Osteoblast (primary cell): ENCODE measurements around the gene PARD3. TPM values are rescaled to one million over a fixed set of nuclear protein-coding genes. Genes with fewer than 3 reads are reported as not detected.

Experiments
- DNase-seq: peaks from one replicate; pipeline ENCODE4 v3.0.0; 2011; ENCODE audit warnings: low spot score, mixed read lengths; ENCODE audit not compliant: insufficient read length; ENCODE audit errors: missing footprints
- H2AFZ ChIP-seq: 2 replicates; pipeline ENCODE4 v1.6.0; 2011; ENCODE audit warnings: mild to moderate bottlenecking, low read length
- H3K27ac ChIP-seq: 2 replicates; pipeline ENCODE4 v1.5.1; 2011; ENCODE audit warnings: mild to moderate bottlenecking, low read depth, low read length, moderate library complexity
- H3K27me3 ChIP-seq: 2 replicates; pipeline ENCODE4 v1.6.0; 2012; ENCODE audit warnings: mild to moderate bottlenecking, control low read depth, inconsistent platforms, low read length, moderate library complexity; ENCODE audit not compliant: insufficient read depth
- H3K36me3 ChIP-seq: 2 replicates; pipeline ENCODE4 v1.5.1; 2011; ENCODE audit warnings: mild to moderate bottlenecking, low read length, control low read depth, moderate library complexity; ENCODE audit not compliant: insufficient read depth
- H3K4me1 ChIP-seq: 2 replicates; pipeline ENCODE4 v1.5.1; 2011; ENCODE audit warnings: mild to moderate bottlenecking, low read length, control low read depth, moderate library complexity; ENCODE audit not compliant: insufficient read depth
- H3K4me2 ChIP-seq: 2 replicates; pipeline ENCODE4 v1.6.0; 2011; ENCODE audit warnings: mild to moderate bottlenecking, low read length; ENCODE audit not compliant: insufficient read depth
- H3K4me3 ChIP-seq: fragments of 200-600 bp; sonication (generic); 3 replicates; pipeline ENCODE4 v1.5.1; 2012; ENCODE audit warnings: mild to moderate bottlenecking, low read length, inconsistent platforms; ENCODE audit not compliant: insufficient read depth
- H3K79me2 ChIP-seq: 2 replicates; pipeline ENCODE4 v1.6.0; 2012; ENCODE audit warnings: mild to moderate bottlenecking, low read length, control low read depth, inconsistent platforms; ENCODE audit not compliant: insufficient read depth
- H3K9me3 ChIP-seq: 2 replicates; pipeline ENCODE4 v1.5.1; 2011; ENCODE audit warnings: low read depth, low read length, control low read depth
- H4K20me1 ChIP-seq: 2 replicates; pipeline ENCODE4 v1.6.0; 2012; ENCODE audit warnings: mild to moderate bottlenecking, low read length, control low read depth; ENCODE audit not compliant: insufficient read depth
- CTCF ChIP-seq: IDR thresholded peaks from 2 replicates; pipeline ENCODE4 v1.5.1; 2011; ENCODE audit warnings: mild to moderate bottlenecking, low read depth, low read length, moderate library complexity; ENCODE audit errors: extremely low read depth
- total RNA-seq: library from RNA; depleted of rRNA; stranded (reverse); fragments of >200 nt; gene quantifications from 2 replicates; pipeline ENCODE4 v1.2.3, GENCODE V29; 2012

The PARD3 gene
- total RNA-seq, 1 donor: 71.7 TPM

- H4K20me1 ChIP-seq: no peaks in the 10 kb centered on the region
- no peak overlapping the region for H3K27ac ChIP-seq
- no peaks in the 10 kb centered on the region for H3K36me3 ChIP-seq
- no peaks in the 10 kb centered on the region for H3K27me3 ChIP-seq
- no peak for TF ChIP-seq CTCF
- H3K79me2 ChIP-seq: no peaks in the 10 kb centered on the region
- H3K9me3 ChIP-seq: no peaks in the 10 kb centered on the region
- peaks cover 12% of the 10 kb centered on the region for H3K4me1 ChIP-seq
- H3K4me3 ChIP-seq: no peak overlapping the region
- no peak overlapping the region for H3K4me2 ChIP-seq
- no peak for DNase-seq
- H2AFZ ChIP-seq: no peak overlapping the region
Measured at GRCh38 chr10:34348021-34348420, 467.1 kb downstream of the PARD3 start.

GRCh38 chr10:34347131-34347530, 468.0 kb downstream of the PARD3 start:
- Histone ChIP-seq H3K4me2 (no peak overlapping the region), H2AFZ (no peak overlapping the region), H3K36me3 (no peaks in the 10 kb centered on the region), H3K79me2 (no peaks in the 10 kb centered on the region), H3K9me3 (no peaks in the 10 kb centered on the region), H3K27me3 (no peaks in the 10 kb centered on the region), H3K4me3 (no peak overlapping the region), H4K20me1 (no peaks in the 10 kb centered on the region), H3K4me1 (peaks cover 12% of the 10 kb centered on the region), H3K27ac (no peak overlapping the region)
- no peak for DNase-seq
- no peak for TF ChIP-seq CTCF

GRCh38 chr10:34346516-34347100, 468.5 kb downstream of the PARD3 start:
- Histone ChIP-seq H3K4me2 (no peak overlapping the region), H3K27ac (no peak overlapping the region), H3K27me3 (no peaks in the 10 kb centered on the region), H3K36me3 (no peaks in the 10 kb centered on the region), H3K4me3 (no peak overlapping the region), H3K79me2 (no peaks in the 10 kb centered on the region), H3K4me1 (peaks cover 12% of the 10 kb centered on the region), H3K9me3 (no peaks in the 10 kb centered on the region), H4K20me1 (no peaks in the 10 kb centered on the region), H2AFZ (no peak overlapping the region)
- DNase-seq: no peak
- TF ChIP-seq CTCF: no peak

- H4K20me1 ChIP-seq: no peaks in the 10 kb centered on the region
- no peaks in the 10 kb centered on the region for H3K36me3 ChIP-seq
- H3K4me2 ChIP-seq: no peak overlapping the region
- H3K27ac ChIP-seq: no peak overlapping the region
- no peak for TF ChIP-seq CTCF
- no peak for DNase-seq
- no peak overlapping the region for H3K4me3 ChIP-seq
- no peaks in the 10 kb centered on the region for H3K79me2 ChIP-seq
- no peaks in the 10 kb centered on the region for H3K27me3 ChIP-seq
- H2AFZ ChIP-seq: no peak overlapping the region
- H3K4me1 ChIP-seq: peaks cover 17% of the 10 kb centered on the region
- H3K9me3 ChIP-seq: no peaks in the 10 kb centered on the region
Measured at GRCh38 chr10:34345383-34345782, 469.7 kb downstream of the PARD3 start.
